ENCODE data around the gene DNER.
A peak's percentile ranks its signal among the peaks of the same experiment; 100 is the strongest.

- peak; percentile 54; the same call in 1 of the 2 replicates for TF ChIP-seq FOSL1 (IDR thresholded peaks at IDR 0.05; ENCODE audit: low read depth)
- no peak for TF ChIP-seq REST (IDR thresholded peaks at IDR 0.05; ENCODE audit: low read depth)
- TF ChIP-seq CTCF (IDR thresholded peaks at IDR 0.05 in 2 of 3, conservative IDR thresholded peaks at IDR 0.05 in 1 of 3; ENCODE audit: borderline replicate concordance in 1 of 3, insufficient read depth in 1 of 3, low read depth in 2 of 3, low read length in 2 of 3), result no peak
These were observed 72.0 kb downstream of the DNER start for GRCh38 chr2:229642371-229642770.

Measured in HCT116 (cell line).